ENCODE measurements around the gene IGFALS. TPM values are rescaled to one million over a fixed set of nuclear protein-coding genes. Genes with fewer than 3 reads are reported as not detected.

The IGFALS gene
- total RNA-seq, 6 donors from 2014 or later = 1.0 to 11.5 (median 3.1) TPM

GRCh38 chr16:1812732-1813163 is 19.2 kb upstream of the IGFALS start:
- peaks cover 3 to 8% (median 4%) of the 10 kb centered on the region in 4 donors for H3K4me1 ChIP-seq
- DNase-seq (peak; percentile 87 to 91), ATAC-seq (ENCODE audit: low FRiP score in 2 of 2) (peak; percentile 86 to 92)
- H3K27me3 ChIP-seq = no peaks in the 10 kb centered on the region
- TF ChIP-seq, protein P1, sequence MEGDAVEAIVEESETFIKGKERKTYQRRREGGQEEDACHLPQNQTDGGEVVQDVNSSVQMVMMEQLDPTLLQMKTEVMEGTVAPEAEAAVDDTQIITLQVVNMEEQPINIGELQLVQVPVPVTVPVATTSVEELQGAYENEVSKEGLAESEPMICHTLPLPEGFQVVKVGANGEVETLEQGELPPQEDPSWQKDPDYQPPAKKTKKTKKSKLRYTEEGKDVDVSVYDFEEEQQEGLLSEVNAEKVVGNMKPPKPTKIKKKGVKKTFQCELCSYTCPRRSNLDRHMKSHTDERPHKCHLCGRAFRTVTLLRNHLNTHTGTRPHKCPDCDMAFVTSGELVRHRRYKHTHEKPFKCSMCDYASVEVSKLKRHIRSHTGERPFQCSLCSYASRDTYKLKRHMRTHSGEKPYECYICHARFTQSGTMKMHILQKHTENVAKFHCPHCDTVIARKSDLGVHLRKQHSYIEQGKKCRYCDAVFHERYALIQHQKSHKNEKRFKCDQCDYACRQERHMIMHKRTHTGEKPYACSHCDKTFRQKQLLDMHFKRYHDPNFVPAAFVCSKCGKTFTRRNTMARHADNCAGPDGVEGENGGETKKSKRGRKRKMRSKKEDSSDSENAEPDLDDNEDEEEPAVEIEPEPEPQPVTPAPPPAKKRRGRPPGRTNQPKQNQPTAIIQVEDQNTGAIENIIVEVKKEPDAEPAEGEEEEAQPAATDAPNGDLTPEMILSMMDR (IDR thresholded peaks at IDR 0.05) = peak; percentile 19 to 71 (median 49)
- TF ChIP-seq EP300 (IDR thresholded peaks at IDR 0.05) (no peak), POLR2A (IDR thresholded peaks at IDR 0.05) (no peak), POLR2AphosphoS5 (IDR thresholded peaks at IDR 0.05) (peak; percentile 47 to 76)
- H3K9me3 ChIP-seq = no peaks in the 10 kb centered on the region
- H3K36me3 ChIP-seq = peaks cover 22 to 69% (median 55%) of the 10 kb centered on the region in 4 donors
- no peak overlapping the region for H3K4me3 ChIP-seq
- H3K27ac ChIP-seq = no peak overlapping the region
- WGBS, 2 donors = 25 to 35% methylated on average over 11 to 15 of the region's 17 CpGs

- DNase-seq = no peak
- peaks cover 3 to 8% (median 4%) of the 10 kb centered on the region in 4 donors for H3K4me1 ChIP-seq
- WGBS, 2 donors = 94 to 98% methylated on average over 14 to 15 of the region's 16 CpGs
- H3K27me3 ChIP-seq = no peaks in the 10 kb centered on the region
- H3K36me3 ChIP-seq = peaks cover 20 to 67% (median 45%) of the 10 kb centered on the region in 4 donors
- H3K4me3 ChIP-seq = no peak overlapping the region
- TF ChIP-seq POLR2A (IDR thresholded peaks at IDR 0.05) = no peak
- no peak for TF ChIP-seq EP300 (IDR thresholded peaks at IDR 0.05)
- TF ChIP-seq POLR2AphosphoS5 (IDR thresholded peaks at IDR 0.05) = no peak
- TF ChIP-seq, protein P1 (IDR thresholded peaks at IDR 0.05) = no peak
- no peak overlapping the region for H3K27ac ChIP-seq
- H3K9me3 ChIP-seq = no peaks in the 10 kb centered on the region
- ATAC-seq (ENCODE audit: low FRiP score in 2 of 2) = no peak
Observed at GRCh38 chr16:1810536-1810935, 17.0 kb upstream of the IGFALS start.

DNA sequence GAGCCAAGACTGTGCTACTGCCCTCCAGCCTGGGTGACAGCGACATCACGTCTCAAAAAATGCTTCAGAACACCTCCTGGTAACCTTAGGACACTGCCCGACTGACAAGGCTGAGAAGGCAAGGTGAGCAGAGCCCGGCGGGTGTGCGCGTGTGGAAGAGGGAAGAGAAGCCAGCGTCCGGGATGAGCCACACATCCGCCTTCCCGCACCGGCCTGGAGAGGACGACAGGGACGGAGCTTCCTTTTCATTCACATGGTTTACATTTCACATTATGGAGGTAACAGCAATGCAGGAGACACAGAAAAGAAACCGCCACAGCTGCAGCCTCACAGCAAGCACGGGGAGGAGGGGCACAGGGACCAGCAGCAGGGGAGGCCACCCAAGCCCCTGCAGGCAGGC is 16.6 kb upstream of the IGFALS start:
- DNase-seq (no peak), ATAC-seq (ENCODE audit: low FRiP score in 2 of 2) (no peak)
- H3K36me3 ChIP-seq = peaks cover 20 to 66% (median 42%) of the 10 kb centered on the region in 4 donors
- H3K4me1 ChIP-seq = peaks cover 3 to 8% (median 4%) of the 10 kb centered on the region in 4 donors
- WGBS, 2 donors = 93 to 95% methylated on average over 16 of the region's 16 CpGs
- TF ChIP-seq EP300 (IDR thresholded peaks at IDR 0.05) = no peak
- no peak for TF ChIP-seq POLR2AphosphoS5 (IDR thresholded peaks at IDR 0.05)
- TF ChIP-seq, protein P1 (IDR thresholded peaks at IDR 0.05) = no peak
- no peak for TF ChIP-seq POLR2A (IDR thresholded peaks at IDR 0.05)
- H3K27ac ChIP-seq = no peak overlapping the region
- H3K9me3 ChIP-seq = no peaks in the 10 kb centered on the region
- H3K4me3 ChIP-seq = no peak overlapping the region
- no peaks in the 10 kb centered on the region for H3K27me3 ChIP-seq

DNA sequence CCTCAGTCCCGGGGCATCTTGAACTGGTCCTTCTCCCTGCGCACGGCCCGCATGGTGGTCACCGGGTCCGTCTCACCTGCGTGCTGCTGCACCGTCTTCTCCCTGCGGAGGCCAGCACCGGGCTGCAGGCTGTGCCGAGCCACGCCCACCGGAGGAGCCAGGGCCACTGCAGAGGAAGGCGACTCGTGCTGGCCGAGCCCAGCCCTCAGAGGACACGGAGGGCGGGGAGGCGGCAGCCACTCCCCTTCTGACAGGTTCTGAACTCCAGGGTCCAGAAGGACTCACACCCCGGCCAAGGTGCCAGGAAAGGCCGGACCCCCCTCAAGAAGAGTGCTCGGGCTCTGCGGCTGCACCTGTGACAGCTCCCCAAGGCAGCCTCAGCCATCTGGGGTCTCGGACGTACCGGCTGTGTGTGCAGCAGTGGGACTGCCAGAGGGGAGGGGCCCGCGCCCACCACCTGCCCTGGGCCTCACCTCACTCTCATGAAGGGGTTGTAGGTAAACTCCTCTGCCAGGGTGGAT is 15.8 kb upstream of the IGFALS start:
- Histone ChIP-seq H3K9me3 (no peaks in the 10 kb centered on the region), H3K4me1 (peaks cover 3 to 8% (median 4%) of the 10 kb centered on the region in 4 donors), H3K36me3 (peaks cover 20 to 63% (median 42%) of the 10 kb centered on the region in 4 donors), H3K27me3 (no peaks in the 10 kb centered on the region), H3K4me3 (no peak overlapping the region), H3K27ac (no peak overlapping the region)
- WGBS, 2 donors = 73 to 76% methylated on average over 4 to 25 of the region's 28 CpGs
- TF ChIP-seq POLR2A (IDR thresholded peaks at IDR 0.05) = no peak
- no peak for TF ChIP-seq POLR2AphosphoS5 (IDR thresholded peaks at IDR 0.05)
- no peak for TF ChIP-seq EP300 (IDR thresholded peaks at IDR 0.05)
- TF ChIP-seq, protein P1 (IDR thresholded peaks at IDR 0.05) = no peak
- ATAC-seq (ENCODE audit: low FRiP score in 2 of 2) (no peak), DNase-seq (peak in 1 of 2 donors; percentile 78)

DNA sequence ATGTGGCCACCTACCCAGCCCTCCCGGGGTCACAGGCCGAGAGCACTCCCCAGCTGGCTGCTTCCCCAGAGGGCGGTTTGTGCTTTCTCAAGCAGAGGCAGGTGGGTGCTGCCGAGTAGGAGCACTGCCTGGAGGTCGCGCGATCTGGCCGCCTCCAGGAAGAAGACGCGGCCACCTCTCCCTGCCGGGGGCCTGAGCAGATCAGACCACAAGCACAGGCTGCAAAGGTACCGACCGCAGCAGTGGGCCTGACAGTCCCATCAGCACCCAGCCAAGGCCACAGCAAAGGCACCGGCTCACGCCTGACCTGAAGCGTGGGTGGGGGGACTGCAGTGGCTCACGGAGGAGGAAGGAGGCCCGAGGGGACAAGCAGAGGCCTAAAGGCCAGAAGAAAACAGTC is 15.2 kb upstream of the IGFALS start:
- peaks cover 20 to 58% (median 37%) of the 10 kb centered on the region in 4 donors for H3K36me3 ChIP-seq
- peaks cover 3 to 8% (median 4%) of the 10 kb centered on the region in 4 donors for H3K4me1 ChIP-seq
- no peaks in the 10 kb centered on the region for H3K27me3 ChIP-seq
- DNase-seq = no peak
- no peaks in the 10 kb centered on the region for H3K9me3 ChIP-seq
- TF ChIP-seq EP300 (IDR thresholded peaks at IDR 0.05) (no peak), POLR2A (IDR thresholded peaks at IDR 0.05) (no peak), POLR2AphosphoS5 (IDR thresholded peaks at IDR 0.05) (no peak)
- TF ChIP-seq, protein P1 (IDR thresholded peaks at IDR 0.05) = no peak
- no peak overlapping the region for H3K4me3 ChIP-seq
- no peak for ATAC-seq (ENCODE audit: low FRiP score in 2 of 2)
- no peak overlapping the region for H3K27ac ChIP-seq
- WGBS, 2 donors = 77 to 83% methylated on average over 6 to 18 of the region's 18 CpGs
